Testis (tissue), 2 donors: Measurements from ENCODE around the gene ARMC10.

ENCODE experiments used
- CTCF ChIP-seq, 3 experiments: fragments of 450-650 bp in 2 of 3; fragments of 200-600 bp in 1 of 3; sonication (generic) in 1 of 3; IDR thresholded peaks; one replicate each; pipeline ENCODE4 v1.5.1; 2016 to 2019; ENCODE audit warnings: antibody characterized with exemption in 3 of 3, mild to moderate bottlenecking in 2 of 3, moderate library complexity in 1 of 3
- POLR2A ChIP-seq: fragments of 450-650 bp; IDR thresholded peaks from one replicate; pipeline ENCODE4 v1.6.1; 2017; ENCODE audit warnings: antibody characterized with exemption, mild to moderate bottlenecking, moderate library complexity

GRCh38 chr7:103114576-103115008, 39.7 kb downstream of the ARMC10 start:
- no peak for TF ChIP-seq CTCF (IDR thresholded peaks at IDR 0.05)
- TF ChIP-seq POLR2A: no peak
